Hepatocyte (in vitro differentiated cells): ENCODE results near the gene SLC35D2. TPM values are rescaled to one million over a fixed set of nuclear protein-coding genes. Genes with fewer than 3 reads are reported as not detected.

Source experiments
- DNase-seq: peaks from one replicate; pipeline ENCODE4 v3.0.0-alpha.2; 2016; ENCODE audit warnings: low spot score
- H2AFZ ChIP-seq: fragments of 200-600 bp; sonication (generic); 2 replicates; pipeline ENCODE4 v1.6.0; 2016; ENCODE audit warnings: antibody characterized with exemption, mild to moderate bottlenecking
- H3K27ac ChIP-seq: fragments of 200-600 bp; sonication (generic); 2 replicates; pipeline ENCODE4 v1.5.1; 2016; ENCODE audit warnings: mild to moderate bottlenecking
- H3K27me3 ChIP-seq: fragments of 200-600 bp; sonication (generic); 2 replicates; pipeline ENCODE4 v1.6.1; 2016
- H3K36me3 ChIP-seq: fragments of 200-600 bp; sonication (generic); replicated peaks from 2 replicates; pipeline ENCODE4 v1.5.1; 2016; ENCODE audit warnings: low read depth; ENCODE audit not compliant: insufficient read depth
- H3K4me1 ChIP-seq: fragments of 200-600 bp; sonication (generic); 2 replicates; pipeline ENCODE4 v1.5.1; 2016; ENCODE audit warnings: mild to moderate bottlenecking, moderate library complexity; ENCODE audit not compliant: insufficient read depth
- H3K4me2 ChIP-seq: fragments of 200-600 bp; sonication (generic); 2 replicates; pipeline ENCODE4 v1.6.0; 2016
- H3K4me3 ChIP-seq: fragments of 200-600 bp; sonication (generic); 2 replicates; pipeline ENCODE4 v1.5.1; 2016; ENCODE audit warnings: mild to moderate bottlenecking
- H3K79me2 ChIP-seq: fragments of 200-600 bp; sonication (generic); 2 replicates; pipeline ENCODE4 v1.6.0; 2017; ENCODE audit warnings: mild to moderate bottlenecking
- H3K9me2 ChIP-seq: fragments of 200-600 bp; sonication (generic); replicated peaks from 2 replicates; pipeline ENCODE4 v1.6.0; 2017; ENCODE audit warnings: mild to moderate bottlenecking; ENCODE audit not compliant: insufficient read depth
- H3K9me3 ChIP-seq: fragments of 200-600 bp; sonication (generic); 2 replicates; pipeline ENCODE4 v1.5.1; 2016; ENCODE audit warnings: low read depth, mild to moderate bottlenecking
- H4K20me1 ChIP-seq: fragments of 200-600 bp; sonication (generic); 2 replicates; pipeline ENCODE4 v1.6.0; 2016; ENCODE audit warnings: mild to moderate bottlenecking; ENCODE audit not compliant: insufficient read depth, poor library complexity, severe bottlenecking
- CTCF ChIP-seq: fragments of 200-600 bp; sonication (generic); IDR thresholded peaks from 2 replicates; pipeline ENCODE4 v1.5.1; 2016; ENCODE audit warnings: antibody characterized with exemption, mild to moderate bottlenecking; ENCODE audit not compliant: poor library complexity
- EZH2 ChIP-seq: fragments of 200-600 bp; sonication (generic); IDR thresholded peaks from 2 replicates; pipeline ENCODE4 v1.6.1; 2016; ENCODE audit warnings: antibody characterized with exemption, mild to moderate bottlenecking, borderline replicate concordance
- EZH2phosphoT487 ChIP-seq: fragments of 200-600 bp; sonication (generic); IDR thresholded peaks from one replicate; pipeline ENCODE4 v1.6.1; 2018; ENCODE audit warnings: antibody characterized with exemption, mild to moderate bottlenecking, low read depth, moderate library complexity; ENCODE audit not compliant: unreplicated experiment, severe bottlenecking
- WGBS: methylation state at CpG from one replicate; pipeline ENCODE4 v1.1.6; 2016; ENCODE audit warnings: low lambda C conversion rate; ENCODE audit errors: missing lambda C conversion rate; 5-methylcytosine and 5-hydroxymethylcytosine counted together
- polyA plus RNA-seq: library from polyadenylated mRNA; unstranded; fragments of >200 nt; fragmentation: Nextera tagmentation; extraction: Ambion mirVana; gene quantifications from 2 replicates; pipeline ENCODE4 v1.2.1, GENCODE V29; 2016
- total RNA-seq: library from RNA; depleted of rRNA; stranded (reverse); fragments of >200 nt; gene quantifications from 2 replicates; pipeline ENCODE4 v1.2.3, GENCODE V29; 2014

The SLC35D2 gene
- total and polyA plus RNA-seq, 2 experiments from 2014 or later, result 77.7 to 87.5 TPM

DNA sequence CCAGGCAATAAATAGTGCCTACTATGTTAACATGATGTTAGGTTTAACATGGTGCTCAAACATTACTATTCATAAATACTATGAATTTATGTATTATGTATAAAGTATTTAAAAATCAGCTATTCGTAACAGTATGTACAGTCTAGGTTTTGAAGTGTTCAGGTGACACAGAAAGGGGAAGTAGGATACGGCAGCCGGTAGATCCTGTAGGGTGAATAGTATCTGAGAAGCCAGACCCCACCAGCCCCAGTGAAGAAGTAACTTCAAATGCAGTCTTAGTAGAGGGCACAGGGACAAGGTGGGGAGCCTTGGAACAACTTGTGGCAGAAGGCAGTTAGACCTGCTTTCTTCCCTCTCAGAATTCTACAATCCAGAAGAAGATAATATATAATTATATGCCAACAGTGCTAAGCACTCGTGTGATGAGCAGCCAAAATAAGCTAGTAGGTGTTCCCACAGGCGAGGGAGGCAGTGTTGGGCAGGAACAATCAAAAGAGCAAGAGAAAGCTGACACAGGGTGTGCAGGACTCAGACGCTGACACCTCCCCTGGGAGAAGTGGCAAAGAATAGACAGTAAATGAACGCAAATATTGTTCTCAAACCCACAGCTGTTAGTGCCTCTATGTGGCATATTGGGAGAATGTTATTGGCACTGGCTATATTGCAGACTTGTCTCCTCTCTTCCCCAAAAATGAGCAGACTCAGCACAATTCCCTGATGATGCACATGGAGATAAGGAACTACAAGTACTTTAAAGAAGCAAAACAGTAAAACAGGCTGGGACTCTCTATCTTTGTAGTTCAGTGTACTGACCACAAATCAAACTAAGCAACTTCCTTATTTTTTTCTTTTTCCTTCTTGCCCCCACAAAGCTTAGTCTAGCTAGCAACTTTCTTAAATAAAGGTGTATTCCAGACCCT is 30.1 kb upstream of the SLC35D2 start:
- 85% methylated on average over 7 of the region's 7 CpGs for WGBS
- no peak for DNase-seq
- Histone ChIP-seq H3K4me3 (no peak overlapping the region), H3K4me2 (no peak overlapping the region), H3K4me1 (peaks cover 9% of the 10 kb centered on the region), H4K20me1 (no peaks in the 10 kb centered on the region), H3K9me3 (no peaks in the 10 kb centered on the region), H3K79me2 (peaks cover 69% of the 10 kb centered on the region), H2AFZ (peak overlapping the region; percentile 8), H3K9me2 (no peaks in the 10 kb centered on the region), H3K27ac (no peak overlapping the region), H3K27me3 (no peaks in the 10 kb centered on the region), H3K36me3 (no peaks in the 10 kb centered on the region)
- TF ChIP-seq EZH2phosphoT487 (no peak), CTCF (no peak), EZH2 (no peak)

GRCh38 chr9:96412174-96412913 is 28.8 kb upstream of the SLC35D2 start:
- H3K9me2 ChIP-seq, result no peaks in the 10 kb centered on the region
- no peak overlapping the region for H3K4me2 ChIP-seq
- no peaks in the 10 kb centered on the region for H4K20me1 ChIP-seq
- H3K36me3 ChIP-seq, result no peaks in the 10 kb centered on the region
- no peak overlapping the region for H3K27ac ChIP-seq
- H2AFZ ChIP-seq, result no peak overlapping the region
- no peaks in the 10 kb centered on the region for H3K27me3 ChIP-seq
- H3K4me1 ChIP-seq, result peaks cover 9% of the 10 kb centered on the region
- peaks cover 74% of the 10 kb centered on the region for H3K79me2 ChIP-seq
- no peak for DNase-seq
- no peaks in the 10 kb centered on the region for H3K9me3 ChIP-seq
- TF ChIP-seq EZH2 (no peak), EZH2phosphoT487 (no peak), CTCF (no peak)
- no peak overlapping the region for H3K4me3 ChIP-seq
- WGBS, result 94% methylated on average over 8 of the region's 8 CpGs

- no peak overlapping the region for H3K4me3 ChIP-seq
- TF ChIP-seq CTCF (no peak), EZH2 (no peak), EZH2phosphoT487 (no peak)
- peaks cover 69% of the 10 kb centered on the region for H3K79me2 ChIP-seq
- H3K27me3 ChIP-seq, result no peaks in the 10 kb centered on the region
- no peak overlapping the region for H3K4me2 ChIP-seq
- no peak overlapping the region for H2AFZ ChIP-seq
- 99% methylated on average over 5 of the region's 5 CpGs for WGBS
- H3K36me3 ChIP-seq, result no peaks in the 10 kb centered on the region
- no peak overlapping the region for H3K27ac ChIP-seq
- DNase-seq, result no peak
- H3K4me1 ChIP-seq, result peaks cover 3% of the 10 kb centered on the region
- H3K9me2 ChIP-seq, result no peaks in the 10 kb centered on the region
- H4K20me1 ChIP-seq, result no peaks in the 10 kb centered on the region
- H3K9me3 ChIP-seq, result no peaks in the 10 kb centered on the region
Measured at GRCh38 chr9:96411129-96411838, 27.8 kb upstream of the SLC35D2 start.
